ENCODE results near the gene GTF2H1.

The GTF2H1 gene

DNA sequence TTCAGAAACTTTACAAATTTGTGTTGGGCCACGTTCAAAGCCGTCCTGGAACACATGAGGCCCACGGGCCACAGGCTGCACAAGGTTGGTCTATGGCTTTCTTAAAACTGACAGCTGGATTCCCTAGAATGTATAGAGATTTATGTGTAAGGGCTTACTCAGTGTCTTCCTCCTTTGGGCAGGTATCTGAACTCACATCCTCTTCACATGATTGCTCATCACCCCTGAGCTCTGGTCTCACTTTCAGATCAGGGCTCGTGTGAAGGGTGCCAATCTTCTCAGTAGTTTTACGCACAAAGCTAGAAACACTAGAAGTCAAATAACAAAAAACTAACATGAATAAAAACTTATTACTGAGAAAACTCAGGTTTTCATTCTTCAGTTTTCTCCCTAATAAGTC, 27.5 kb upstream of the GTF2H1 start:
- POLR2A ChIA-PET = no interaction called here
- CTCF ChIA-PET = interaction anchor here (0.7 to 1.5 kb wide), 6 partner anchors 9 to 193 kb away, joined by 3 to 4 read pairs (median 4); no protein-coding TSS in a partner anchor
- DNase-seq (ENCODE audit: extremely low spot score) = no peak
- TF ChIP-seq, protein P1, sequence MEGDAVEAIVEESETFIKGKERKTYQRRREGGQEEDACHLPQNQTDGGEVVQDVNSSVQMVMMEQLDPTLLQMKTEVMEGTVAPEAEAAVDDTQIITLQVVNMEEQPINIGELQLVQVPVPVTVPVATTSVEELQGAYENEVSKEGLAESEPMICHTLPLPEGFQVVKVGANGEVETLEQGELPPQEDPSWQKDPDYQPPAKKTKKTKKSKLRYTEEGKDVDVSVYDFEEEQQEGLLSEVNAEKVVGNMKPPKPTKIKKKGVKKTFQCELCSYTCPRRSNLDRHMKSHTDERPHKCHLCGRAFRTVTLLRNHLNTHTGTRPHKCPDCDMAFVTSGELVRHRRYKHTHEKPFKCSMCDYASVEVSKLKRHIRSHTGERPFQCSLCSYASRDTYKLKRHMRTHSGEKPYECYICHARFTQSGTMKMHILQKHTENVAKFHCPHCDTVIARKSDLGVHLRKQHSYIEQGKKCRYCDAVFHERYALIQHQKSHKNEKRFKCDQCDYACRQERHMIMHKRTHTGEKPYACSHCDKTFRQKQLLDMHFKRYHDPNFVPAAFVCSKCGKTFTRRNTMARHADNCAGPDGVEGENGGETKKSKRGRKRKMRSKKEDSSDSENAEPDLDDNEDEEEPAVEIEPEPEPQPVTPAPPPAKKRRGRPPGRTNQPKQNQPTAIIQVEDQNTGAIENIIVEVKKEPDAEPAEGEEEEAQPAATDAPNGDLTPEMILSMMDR (IDR thresholded peaks at IDR 0.05; ENCODE audit: control extremely low read depth, extremely low read depth, low read depth, missing control alignments) = no peak

DNA sequence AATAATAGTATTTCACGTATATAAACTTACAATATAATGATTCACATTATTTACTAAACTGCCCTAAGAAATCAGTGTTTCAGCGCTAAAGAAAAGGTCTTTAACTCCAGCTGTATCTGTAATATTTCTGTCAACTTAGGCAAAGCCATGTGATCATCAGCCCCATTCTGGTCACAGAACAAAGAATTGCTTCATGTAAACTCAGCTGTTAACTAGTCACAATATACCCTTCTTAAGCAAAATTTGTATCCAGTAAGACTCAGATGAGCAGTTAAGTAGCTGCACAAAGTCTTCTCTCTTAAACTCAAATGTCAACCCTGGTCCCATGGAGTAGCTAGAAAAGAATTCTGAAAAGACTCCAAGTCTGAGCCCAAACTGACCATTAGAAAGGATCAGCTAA, 27.1 kb upstream of the GTF2H1 start:
- TF ChIP-seq, protein P1 (IDR thresholded peaks at IDR 0.05; ENCODE audit: control extremely low read depth, extremely low read depth, low read depth, missing control alignments) = no peak
- ChIA-PET POLR2A (no interaction called here), CTCF (interaction anchor here (0.7 to 1.5 kb wide), 8 partner anchors 9 to 193 kb away, joined by 3 to 4 read pairs (median 3); no protein-coding TSS in a partner anchor)
- DNase-seq (ENCODE audit: extremely low spot score) = no peak

DNA sequence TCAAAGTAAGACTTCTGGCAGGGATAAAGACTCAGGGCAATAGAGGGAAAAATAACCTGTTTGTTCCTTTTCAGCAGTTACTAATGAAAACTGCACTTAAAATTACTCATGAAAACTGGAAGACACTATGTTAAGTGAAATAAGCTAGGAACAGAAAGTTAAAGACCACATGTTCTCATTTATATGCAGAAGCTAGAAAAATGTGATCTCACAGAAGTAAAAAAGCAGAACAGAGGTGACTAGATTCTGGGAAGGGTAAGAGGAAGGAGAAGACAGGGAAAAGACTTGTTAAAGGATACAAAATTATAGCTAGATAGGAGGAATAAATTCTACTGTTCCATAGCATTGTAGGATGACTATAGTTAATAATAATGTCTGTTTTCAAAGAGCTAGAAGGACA, 22.6 kb upstream of the GTF2H1 start:
- ChIA-PET CTCF (interaction anchor here (1.1 to 1.5 kb wide), 3 partner anchors 12 to 185 kb away, joined by 3 read pairs; no protein-coding TSS in a partner anchor), POLR2A (no interaction called here)
- no peak for DNase-seq (ENCODE audit: extremely low spot score)
- TF ChIP-seq, protein P1 (IDR thresholded peaks at IDR 0.05; ENCODE audit: control extremely low read depth, extremely low read depth, low read depth, missing control alignments) = no peak

DNA sequence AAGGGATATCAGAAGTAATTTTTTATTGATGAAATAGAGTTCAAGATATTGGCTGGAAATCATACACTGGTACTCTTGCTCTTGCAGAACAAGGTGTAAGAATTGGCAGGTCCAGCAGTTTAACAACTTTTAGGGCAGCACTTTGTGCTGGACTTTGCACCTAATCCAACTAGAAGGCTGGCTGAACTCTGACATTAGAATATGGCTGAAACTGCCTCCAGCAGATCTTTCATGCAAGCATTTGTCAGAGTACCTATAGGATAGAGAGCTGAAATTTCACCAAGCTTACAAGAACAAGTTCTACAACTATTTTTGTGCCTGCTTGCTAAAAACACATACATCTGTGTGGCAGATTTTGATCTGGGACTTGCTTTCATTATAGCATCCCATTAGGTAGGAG, 17.6 kb upstream of the GTF2H1 start:
- CTCF ChIA-PET = interaction anchor here (1.4 to 2.6 kb wide), 2 partner anchors 10 kb away, joined by 4 to 11 read pairs; no protein-coding TSS in a partner anchor
- TF ChIP-seq, protein P1 (IDR thresholded peaks at IDR 0.05; ENCODE audit: control extremely low read depth, extremely low read depth, low read depth, missing control alignments) = no peak
- POLR2A ChIA-PET = no interaction called here
- DNase-seq (ENCODE audit: extremely low spot score) = no peak

DNA sequence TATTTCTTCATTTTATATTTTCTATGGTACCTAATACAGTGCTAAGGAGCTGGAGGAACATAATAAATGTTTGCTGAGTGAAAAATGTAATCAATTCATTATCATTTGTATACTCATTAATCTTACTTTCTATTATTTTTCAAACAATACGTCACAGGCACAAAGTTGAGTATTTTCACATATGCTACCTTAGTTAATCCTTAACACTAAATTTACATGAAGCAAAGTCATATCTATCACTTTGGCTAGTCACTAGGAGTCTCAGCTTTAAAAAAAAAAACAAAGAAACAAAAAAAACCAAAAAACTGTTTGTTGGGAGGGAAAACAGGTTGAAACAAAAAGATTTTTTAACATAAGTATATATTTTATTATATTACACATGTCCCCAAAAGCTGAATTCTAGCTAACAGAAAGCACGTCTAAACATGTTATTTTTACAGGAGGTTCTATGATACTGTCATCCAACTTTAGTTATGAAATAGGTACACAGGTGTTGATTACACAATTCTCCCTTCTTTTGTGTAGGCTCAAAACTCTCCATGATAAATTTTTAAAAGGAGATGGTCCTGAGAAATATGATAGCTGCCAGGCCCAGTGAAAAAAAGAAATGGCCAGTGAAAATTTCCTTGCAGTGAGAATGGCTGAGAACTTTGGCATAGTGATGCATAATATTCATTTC, 14.8 kb upstream of the GTF2H1 start:
- POLR2A ChIA-PET = no interaction called here
- no peak for DNase-seq (ENCODE audit: extremely low spot score)
- TF ChIP-seq, protein P1 (IDR thresholded peaks at IDR 0.05; ENCODE audit: control extremely low read depth, extremely low read depth, low read depth, missing control alignments) = no peak
- CTCF ChIA-PET = interaction anchor here (0.8 to 2.2 kb wide), 3 partner anchors 10 to 299 kb away, joined by 3 to 7 read pairs (median 5); no protein-coding TSS in a partner anchor

DNA sequence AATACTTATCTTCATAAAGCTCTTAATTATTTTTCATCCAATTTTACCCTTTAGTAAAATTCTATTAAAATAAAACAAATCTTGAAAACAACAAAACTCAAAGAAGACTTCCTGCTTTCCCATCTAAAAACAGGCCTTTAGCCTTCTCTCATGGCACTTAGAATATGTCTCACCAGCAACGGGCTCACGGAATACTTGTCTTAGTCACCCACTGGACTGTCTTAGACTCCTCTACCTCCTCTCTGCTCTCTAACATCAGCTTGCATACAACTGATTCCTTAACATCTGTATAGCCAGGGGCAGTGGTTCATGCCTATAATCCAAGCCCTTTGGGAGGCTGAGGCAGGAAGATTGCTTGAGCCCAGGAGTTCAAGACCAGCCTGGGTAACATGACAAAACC, 14.1 kb upstream of the GTF2H1 start:
- TF ChIP-seq, protein P1 (IDR thresholded peaks at IDR 0.05; ENCODE audit: control extremely low read depth, extremely low read depth, low read depth, missing control alignments) = no peak
- ChIA-PET POLR2A (no interaction called here), CTCF (interaction anchor here (0.8 to 2.2 kb wide), 3 partner anchors 11 to 298 kb away, joined by 3 to 7 read pairs (median 5); no protein-coding TSS in a partner anchor)
- no peak for DNase-seq (ENCODE audit: extremely low spot score)
